GM19324 (cell line): ENCODE results near the gene CMIP.
"Not testable (repeated sequence)": the region's sequence is repeated elsewhere in the genome, so short reads cannot be mapped to it uniquely, and the experiment has no call there.

ENCODE experiments used
- ATAC-seq: cut with Tn5 transposase; IDR thresholded peaks from one replicate; pipeline ENCODE4 v1.9.1; 2021; ENCODE audit warnings: mild to moderate bottlenecking, moderate library complexity; ENCODE audit not compliant: unreplicated experiment, low FRiP score

The CMIP gene

DNA sequence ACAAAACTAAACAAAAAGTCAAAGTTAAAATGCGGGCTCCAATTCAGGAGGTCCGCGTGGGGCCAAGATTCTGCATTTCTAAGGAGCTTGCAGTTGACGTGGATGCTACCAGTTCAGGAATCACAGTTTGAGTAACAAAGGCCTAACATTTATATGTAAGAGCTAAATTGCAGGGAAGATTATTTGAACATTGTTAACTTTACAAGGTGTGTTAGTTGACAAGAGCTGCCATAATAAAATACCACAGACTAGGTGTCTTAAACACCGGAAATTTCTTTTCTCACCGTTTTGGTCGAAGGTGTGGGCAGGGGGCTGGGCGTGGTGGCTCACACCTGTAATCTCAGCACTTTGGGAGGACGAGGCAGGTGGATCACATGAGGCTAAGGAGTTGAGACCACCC, 24.8 kb upstream of the CMIP start:
- ATAC-seq: no peak

DNA sequence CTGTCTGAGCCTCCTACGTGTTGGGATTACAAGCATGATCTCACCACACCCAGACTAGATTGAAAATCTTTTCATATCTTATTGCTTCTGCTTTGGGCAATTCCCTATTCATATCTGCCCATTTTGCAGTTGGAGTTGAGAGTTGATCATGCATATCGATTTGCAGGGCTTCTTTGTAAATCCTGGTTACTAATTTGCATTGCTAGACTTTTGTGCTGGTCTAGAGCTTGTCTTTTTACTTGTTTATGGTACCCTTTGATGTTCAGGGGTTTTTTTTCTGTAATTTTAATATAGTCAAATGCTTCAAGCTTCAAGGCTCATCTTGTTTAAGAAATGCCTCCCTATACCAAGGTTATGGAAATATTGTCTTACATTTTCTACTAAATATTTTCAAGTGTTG, 23.5 kb upstream of the CMIP start:
- ATAC-seq: no peak

DNA sequence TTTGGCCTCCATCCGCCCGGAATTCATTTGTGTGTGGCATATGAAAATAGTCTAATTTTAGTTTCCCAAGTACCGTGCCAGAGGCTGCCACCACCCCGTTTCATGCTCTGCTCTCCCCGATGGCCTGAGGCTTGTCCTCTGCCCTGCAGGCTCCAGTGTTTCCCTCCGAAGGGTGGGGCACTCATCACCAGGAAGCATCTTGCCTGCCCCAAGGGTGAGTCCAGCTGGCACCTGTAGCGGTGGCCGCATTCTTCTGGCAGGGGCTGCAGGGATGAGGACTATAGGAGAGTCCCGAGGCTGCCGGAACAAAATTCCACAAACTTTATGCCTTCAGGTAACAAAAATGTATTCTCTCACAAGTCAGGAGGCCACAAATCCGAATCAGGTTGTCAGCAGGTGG, 23.1 kb upstream of the CMIP start:
- no peak for ATAC-seq

DNA sequence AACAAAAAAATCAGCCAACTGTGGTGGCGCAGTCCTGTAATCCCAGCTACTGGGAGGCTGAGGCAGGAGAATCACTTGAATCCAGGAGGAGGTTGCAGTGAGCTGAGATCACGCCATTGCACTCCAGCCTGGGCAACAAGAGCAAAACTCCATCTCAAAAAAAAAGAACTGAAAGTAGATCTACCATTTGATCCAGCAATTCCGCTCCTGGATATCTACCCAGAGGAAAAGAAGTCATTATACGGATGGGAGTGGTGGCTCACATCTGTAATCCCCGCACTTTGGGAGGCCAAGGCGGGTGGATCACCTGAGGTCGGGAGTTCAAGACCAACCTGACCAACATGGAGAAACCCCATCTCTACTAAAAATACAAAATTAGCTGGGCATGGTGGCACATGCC, 22.5 kb upstream of the CMIP start:
- not testable (repeated sequence) for ATAC-seq

- no peak for ATAC-seq
Observed at GRCh38 chr16:81424771-81425170, 19.8 kb upstream of the CMIP start.

GRCh38 chr16:81427219-81427618, 17.4 kb upstream of the CMIP start:
- no peak for ATAC-seq

DNA sequence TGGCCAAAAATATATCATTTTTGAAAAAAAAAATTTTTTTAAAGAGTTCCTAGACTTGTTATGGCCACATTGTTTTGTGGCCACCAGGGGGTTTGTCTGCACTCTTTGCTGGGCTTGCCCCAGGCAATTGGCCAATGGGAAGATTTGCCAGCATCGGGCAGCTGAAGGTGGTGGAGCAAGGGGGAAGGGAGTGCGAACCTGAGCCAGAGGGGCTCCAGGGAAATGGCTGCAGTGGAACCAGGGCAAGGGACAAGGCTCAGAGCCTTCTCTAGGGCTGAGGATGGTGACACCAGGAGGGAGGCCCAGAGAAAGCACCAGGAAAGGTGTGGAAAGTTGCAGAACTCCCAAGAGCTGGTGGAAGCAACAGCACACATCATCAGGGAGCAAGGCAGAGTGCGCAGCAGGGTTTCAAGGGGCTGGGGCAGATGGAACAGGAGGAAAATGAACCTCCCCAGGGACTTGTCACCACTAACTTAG, 15.5 kb upstream of the CMIP start:
- ATAC-seq: no peak

DNA sequence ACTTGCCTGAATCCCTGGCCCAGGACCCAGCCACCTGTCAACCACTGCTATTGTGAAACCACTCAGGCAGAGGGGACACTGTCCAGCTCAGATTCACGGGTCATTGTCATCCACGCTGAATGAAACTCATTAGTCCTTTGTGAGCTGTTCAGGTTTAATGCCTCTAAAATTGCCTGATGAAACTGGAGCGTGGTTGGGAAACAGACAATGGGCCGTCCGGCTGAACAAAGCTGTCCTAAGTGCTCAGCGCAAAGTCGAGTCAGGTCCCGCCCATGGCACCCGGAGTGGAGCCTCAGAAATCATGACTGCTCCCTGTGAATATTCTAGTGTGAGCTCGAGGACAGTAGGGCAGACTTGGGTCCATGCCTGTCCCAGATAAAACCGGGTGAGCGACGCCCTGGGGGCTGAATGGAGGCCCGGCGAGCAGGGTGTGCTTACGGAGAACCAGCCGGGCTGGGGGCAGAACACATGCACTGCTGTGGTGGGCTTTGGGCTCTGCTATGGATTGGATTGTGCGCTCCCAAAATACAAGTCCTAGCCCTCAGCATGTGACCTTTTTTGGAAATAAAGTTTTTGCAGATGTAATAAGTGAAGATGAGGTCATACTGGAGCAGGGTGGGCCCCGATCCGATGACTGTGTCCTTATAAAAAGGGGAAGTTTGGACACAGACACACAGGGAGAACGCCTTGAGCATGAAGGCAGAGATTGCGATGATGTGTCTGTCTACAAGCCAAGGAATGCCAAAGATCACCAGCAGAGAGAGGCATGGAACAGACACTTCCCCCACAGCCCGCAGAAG, 12.9 kb upstream of the CMIP start:
- no peak for ATAC-seq

DNA sequence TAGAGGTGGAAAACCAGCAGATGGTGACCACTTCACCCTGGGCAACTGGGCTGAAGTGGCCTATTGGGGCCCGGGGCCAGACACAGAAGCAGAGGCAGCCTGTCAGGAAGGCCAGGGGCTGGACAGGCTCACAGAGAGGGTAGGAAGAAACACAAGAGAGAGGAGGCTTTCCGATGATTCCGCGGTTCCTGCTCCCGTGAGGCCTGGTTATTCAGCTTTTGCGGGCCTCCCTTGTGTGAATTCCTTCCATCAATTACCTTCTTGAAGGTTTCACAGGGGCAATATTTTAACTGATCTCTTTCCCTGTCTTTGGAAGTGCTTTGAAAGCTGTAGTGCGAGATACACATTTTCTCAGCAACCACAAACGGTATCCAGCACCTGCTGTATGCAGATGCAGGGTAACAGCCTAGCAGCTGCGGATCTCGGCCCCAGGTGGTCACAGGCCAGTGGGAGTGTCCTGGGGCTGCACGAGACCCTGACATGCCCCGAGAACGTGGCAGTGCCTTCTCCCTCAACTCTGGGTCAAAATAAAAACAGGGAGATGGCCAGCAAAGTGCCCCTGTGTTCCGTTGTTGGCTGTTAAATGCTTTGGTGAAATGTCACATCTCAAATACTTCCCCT, 11.6 kb upstream of the CMIP start:
- ATAC-seq: no peak

DNA sequence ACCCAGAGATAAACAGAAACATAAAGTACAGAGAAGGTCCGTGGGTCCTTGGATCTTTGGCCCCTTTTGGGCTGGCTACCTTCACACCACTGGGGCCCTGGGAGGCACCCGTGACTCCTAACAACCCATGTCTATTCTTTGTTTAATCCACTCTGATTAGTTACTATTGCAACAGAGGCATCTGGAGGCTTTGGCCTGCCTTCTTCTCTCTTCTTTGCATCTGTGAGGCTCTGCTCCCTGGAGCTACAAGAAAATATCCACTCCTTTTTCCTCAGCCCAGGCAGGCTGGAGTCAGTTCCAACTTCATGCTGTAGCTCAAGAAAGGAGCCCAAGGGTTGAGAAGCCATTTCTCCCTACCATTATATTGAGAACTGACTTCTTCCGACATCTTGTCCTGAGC, 9.5 kb upstream of the CMIP start:
- ATAC-seq: no peak

DNA sequence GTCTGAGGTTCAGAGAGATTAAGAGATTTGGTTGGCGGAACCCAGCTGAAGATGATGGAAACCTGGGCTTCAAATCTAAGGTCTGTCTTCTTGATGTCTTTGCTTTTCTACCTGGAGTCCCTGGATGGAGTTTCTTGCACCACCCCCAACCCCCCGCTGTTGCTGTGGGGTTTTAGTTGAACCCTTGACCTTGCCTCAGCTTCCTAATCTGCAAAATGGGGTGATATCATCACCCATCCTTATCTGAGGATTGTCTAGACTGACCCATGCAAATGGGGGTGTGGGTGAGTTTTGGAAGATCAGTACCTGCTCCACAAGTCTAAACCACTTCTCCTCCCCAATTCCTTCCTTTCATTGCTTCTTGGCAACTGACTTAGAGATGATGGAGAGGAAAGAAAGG, 9.0 kb upstream of the CMIP start:
- no peak for ATAC-seq

- no peak for ATAC-seq
Observed at GRCh38 chr16:81436386-81436785, 8.2 kb upstream of the CMIP start.

GRCh38 chr16:81437865-81438264, 6.7 kb upstream of the CMIP start:
- ATAC-seq: no peak

GRCh38 chr16:81440888-81441761, 3.5 kb upstream of the CMIP start:
- ATAC-seq: no peak

DNA sequence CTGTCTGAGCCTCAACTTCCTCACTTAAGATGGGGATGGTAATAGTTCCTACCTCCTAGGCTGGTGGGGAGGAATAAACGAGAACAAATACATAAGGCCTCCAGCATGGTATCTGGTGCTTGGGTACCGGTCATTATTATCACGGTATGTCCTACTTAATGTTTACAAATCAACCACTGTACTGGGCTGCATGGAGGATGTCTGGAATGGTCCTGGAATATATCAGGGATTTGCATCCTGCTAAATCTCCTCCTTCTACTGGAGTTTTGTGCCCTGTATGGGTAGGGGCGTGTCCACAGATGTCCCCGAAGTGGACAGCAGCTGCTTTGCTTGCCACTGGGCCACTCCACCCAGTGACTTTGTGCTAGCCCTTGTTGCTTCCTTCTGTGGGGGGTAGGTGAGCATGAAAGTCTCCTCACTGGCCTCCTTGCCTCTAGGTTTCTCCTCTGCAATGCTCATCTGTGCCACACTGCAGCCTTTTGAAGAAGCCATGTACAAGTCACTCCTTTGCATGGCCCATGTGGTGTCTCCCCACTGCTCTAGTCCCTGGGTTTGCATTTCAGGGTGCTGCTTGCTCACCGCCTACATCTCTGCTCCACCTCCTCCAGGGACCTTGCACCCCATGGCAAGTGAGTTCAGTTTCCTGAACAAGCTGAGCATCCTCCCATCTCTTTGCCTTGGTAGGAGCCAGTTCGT, 2.2 kb upstream of the CMIP start:
- no peak for ATAC-seq

GRCh38 chr16:81442916-81443687, 1.5 kb upstream of the CMIP start:
- no peak for ATAC-seq

DNA sequence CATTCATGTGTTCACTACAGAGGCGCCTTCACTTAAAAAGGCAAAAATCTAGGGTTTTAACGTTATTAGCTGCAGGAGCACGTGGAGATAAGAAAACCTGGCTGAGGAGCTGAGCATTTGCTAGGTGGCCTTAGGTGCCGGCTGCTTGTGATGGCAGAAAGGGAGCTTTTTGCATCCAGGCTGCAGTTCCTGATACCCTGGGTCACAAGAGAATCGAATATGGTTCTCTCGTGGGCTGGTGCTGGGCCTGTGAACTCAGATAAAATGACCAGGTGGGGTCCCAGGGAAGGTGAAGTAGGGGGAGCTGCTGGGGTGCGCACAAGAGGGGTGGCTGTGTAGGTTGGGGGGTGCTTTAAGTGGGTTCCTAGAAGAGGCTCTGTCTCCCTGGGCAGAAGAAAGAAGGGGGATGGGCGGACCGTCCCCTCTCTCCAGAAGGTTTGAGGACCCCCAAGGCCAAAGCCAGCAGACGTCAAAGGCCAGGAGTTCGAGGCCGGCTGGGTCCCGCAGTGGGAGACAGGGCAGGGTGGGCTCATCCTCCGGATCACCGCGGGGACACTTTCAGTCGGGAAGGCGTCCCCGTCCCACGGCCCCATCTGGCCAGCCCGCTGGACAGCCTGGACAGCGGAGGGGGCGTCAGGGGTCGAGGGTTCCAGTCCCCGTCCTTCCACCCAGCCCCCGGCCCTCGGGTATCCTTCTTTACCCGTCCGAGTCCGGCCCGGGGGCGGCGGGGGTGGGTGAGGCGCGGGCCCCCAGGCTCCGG, 740 bp upstream of the CMIP start:
- ATAC-seq: no peak

DNA sequence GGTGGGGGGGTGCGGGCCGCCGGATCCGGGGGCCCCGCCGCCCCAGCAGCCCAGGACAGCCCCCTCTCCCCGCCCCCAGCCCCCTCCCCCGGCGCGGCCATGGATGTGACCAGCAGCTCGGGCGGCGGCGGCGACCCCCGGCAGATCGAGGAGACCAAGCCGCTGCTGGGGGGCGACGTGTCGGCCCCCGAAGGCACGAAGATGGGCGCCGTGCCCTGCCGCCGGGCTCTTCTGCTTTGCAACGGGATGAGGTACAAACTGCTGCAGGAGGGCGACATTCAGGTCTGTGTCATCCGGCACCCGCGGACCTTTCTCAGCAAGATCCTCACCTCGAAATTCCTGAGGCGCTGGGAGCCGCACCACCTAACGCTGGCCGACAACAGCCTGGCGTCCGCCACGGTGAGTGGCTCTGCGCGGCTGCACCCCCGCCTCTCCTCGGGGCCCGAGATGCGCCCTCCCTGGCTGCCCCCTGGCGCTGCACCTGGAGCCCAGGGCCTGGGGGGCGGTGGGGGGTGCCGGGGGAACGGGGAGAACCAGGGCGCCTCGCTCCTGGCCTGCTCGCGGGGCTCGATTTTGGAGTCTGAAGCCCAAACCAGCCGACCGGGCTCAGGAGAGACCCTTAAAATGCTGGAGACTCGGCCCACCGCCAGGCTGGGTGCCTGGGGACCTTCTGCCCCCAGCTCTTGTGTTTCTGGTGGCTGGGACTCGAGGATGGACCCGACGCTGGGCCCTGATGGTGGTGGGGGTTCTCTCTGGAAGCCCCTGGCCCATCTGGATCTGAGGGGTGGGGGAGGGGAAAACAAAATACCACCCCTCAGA, 744 bp downstream of the CMIP start:
- peak; percentile 10 for ATAC-seq
